Activated CD4-positive, alpha-beta T cell treated with anti-CD3 and anti-CD28 coated beads for 48 hours (primary cell): Measurements from ENCODE around the gene LASP1NB.
"Not testable (repeated sequence)": the region's sequence is repeated elsewhere in the genome, so short reads cannot be mapped to it uniquely, and the experiment has no call there.

Experiments
- DNase-seq: peaks from one replicate; pipeline ENCODE4 v3.0.0-alpha.2; 2020

Gene LASP1NB

GRCh38 chr17:38970128-38970527 lies 44.7 kb downstream of the LASP1NB start:
- no peak for DNase-seq

- DNase-seq, result no peak
Observed at GRCh38 chr17:38970804-38971203, 45.4 kb downstream of the LASP1NB start.

- not testable (repeated sequence) for DNase-seq
Observed at GRCh38 chr17:38976187-38976551, 50.8 kb downstream of the LASP1NB start.

- no peak for DNase-seq
Observed at GRCh38 chr17:38978180-38978579, 52.8 kb downstream of the LASP1NB start.
